ENCODE data around the gene EIF4E2.
A peak's percentile ranks its signal among the peaks of the same experiment; 100 is the strongest.
"Not testable (repeated sequence)": the region's sequence is repeated elsewhere in the genome, so short reads cannot be mapped to it uniquely, and the experiment has no call there.

Gene EIF4E2

GRCh38 chr2:232528746-232529460, 21.6 kb upstream of the EIF4E2 start:
- ATAC-seq, result no peak

GRCh38 chr2:232529806-232530547, 20.5 kb upstream of the EIF4E2 start:
- TF ChIP-seq SNAI2 (CRISPR knock-in tag; IDR thresholded peaks at IDR 0.05), result no peak
- TF ChIP-seq TOX (CRISPR knock-in tag; IDR thresholded peaks at IDR 0.05; ENCODE audit: borderline replicate concordance), result no peak
- no peak for TF ChIP-seq BACH2 (CRISPR knock-in tag; IDR thresholded peaks at IDR 0.05; ENCODE audit: borderline replicate concordance)
- TF ChIP-seq RARB (CRISPR knock-in tag; IDR thresholded peaks at IDR 0.05), result no peak
- TF ChIP-seq, protein P1, sequence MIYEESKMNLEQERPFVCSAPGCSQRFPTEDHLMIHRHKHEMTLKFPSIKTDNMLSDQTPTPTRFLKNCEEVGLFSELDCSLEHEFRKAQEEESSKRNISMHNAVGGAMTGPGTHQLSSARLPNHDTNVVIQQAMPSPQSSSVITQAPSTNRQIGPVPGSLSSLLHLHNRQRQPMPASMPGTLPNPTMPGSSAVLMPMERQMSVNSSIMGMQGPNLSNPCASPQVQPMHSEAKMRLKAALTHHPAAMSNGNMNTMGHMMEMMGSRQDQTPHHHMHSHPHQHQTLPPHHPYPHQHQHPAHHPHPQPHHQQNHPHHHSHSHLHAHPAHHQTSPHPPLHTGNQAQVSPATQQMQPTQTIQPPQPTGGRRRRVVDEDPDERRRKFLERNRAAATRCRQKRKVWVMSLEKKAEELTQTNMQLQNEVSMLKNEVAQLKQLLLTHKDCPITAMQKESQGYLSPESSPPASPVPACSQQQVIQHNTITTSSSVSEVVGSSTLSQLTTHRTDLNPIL (CRISPR knock-in tag; IDR thresholded peaks at IDR 0.05; ENCODE audit: low read depth), result no peak
- no peak for TF ChIP-seq TCF4 (CRISPR knock-in tag; IDR thresholded peaks at IDR 0.05; ENCODE audit: borderline replicate concordance)
- no peak for TF ChIP-seq CSRNP3 (CRISPR knock-in tag; IDR thresholded peaks at IDR 0.05)
- TF ChIP-seq ZNF70 (CRISPR knock-in tag; IDR thresholded peaks at IDR 0.05), result no peak
- TF ChIP-seq ZFP30 (CRISPR knock-in tag; IDR thresholded peaks at IDR 0.05), result no peak
- no peak for TF ChIP-seq ZC3H10 (CRISPR knock-in tag; IDR thresholded peaks at IDR 0.05)
- no peak for ATAC-seq

More at GRCh38 chr2:232528746-232529460, 21.6 kb upstream of the EIF4E2 start:
- TF ChIP-seq ZNF565 (CRISPR knock-in tag; conservative IDR thresholded peaks at IDR 0.05; ENCODE audit: low read depth), result no peak

GRCh38 chr2:232530626-232531260, 19.7 kb upstream of the EIF4E2 start:
- no peak for ATAC-seq
- TF ChIP-seq, protein P1 (CRISPR knock-in tag; IDR thresholded peaks at IDR 0.05; ENCODE audit: low read depth), result no peak
- TF ChIP-seq GLIS3 (CRISPR knock-in tag; IDR thresholded peaks at IDR 0.05) (no peak), ZNF8 (CRISPR knock-in tag; IDR thresholded peaks at IDR 0.05) (no peak), SNAI2 (CRISPR knock-in tag; IDR thresholded peaks at IDR 0.05) (no peak), ZFP30 (CRISPR knock-in tag; IDR thresholded peaks at IDR 0.05) (no peak), ZNF70 (CRISPR knock-in tag; IDR thresholded peaks at IDR 0.05) (no peak), ZFP3 (CRISPR knock-in tag; IDR thresholded peaks at IDR 0.05) (no peak)
- TF ChIP-seq, protein P2, sequence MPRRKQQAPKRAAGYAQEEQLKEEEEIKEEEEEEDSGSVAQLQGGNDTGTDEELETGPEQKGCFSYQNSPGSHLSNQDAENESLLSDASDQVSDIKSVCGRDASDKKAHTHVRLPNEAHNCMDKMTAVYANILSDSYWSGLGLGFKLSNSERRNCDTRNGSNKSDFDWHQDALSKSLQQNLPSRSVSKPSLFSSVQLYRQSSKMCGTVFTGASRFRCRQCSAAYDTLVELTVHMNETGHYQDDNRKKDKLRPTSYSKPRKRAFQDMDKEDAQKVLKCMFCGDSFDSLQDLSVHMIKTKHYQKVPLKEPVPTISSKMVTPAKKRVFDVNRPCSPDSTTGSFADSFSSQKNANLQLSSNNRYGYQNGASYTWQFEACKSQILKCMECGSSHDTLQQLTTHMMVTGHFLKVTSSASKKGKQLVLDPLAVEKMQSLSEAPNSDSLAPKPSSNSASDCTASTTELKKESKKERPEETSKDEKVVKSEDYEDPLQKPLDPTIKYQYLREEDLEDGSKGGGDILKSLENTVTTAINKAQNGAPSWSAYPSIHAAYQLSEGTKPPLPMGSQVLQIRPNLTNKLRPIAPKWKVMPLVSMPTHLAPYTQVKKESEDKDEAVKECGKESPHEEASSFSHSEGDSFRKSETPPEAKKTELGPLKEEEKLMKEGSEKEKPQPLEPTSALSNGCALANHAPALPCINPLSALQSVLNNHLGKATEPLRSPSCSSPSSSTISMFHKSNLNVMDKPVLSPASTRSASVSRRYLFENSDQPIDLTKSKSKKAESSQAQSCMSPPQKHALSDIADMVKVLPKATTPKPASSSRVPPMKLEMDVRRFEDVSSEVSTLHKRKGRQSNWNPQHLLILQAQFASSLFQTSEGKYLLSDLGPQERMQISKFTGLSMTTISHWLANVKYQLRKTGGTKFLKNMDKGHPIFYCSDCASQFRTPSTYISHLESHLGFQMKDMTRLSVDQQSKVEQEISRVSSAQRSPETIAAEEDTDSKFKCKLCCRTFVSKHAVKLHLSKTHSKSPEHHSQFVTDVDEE (CRISPR knock-in tag; IDR thresholded peaks at IDR 0.05), result no peak
- TF ChIP-seq, protein P3, sequence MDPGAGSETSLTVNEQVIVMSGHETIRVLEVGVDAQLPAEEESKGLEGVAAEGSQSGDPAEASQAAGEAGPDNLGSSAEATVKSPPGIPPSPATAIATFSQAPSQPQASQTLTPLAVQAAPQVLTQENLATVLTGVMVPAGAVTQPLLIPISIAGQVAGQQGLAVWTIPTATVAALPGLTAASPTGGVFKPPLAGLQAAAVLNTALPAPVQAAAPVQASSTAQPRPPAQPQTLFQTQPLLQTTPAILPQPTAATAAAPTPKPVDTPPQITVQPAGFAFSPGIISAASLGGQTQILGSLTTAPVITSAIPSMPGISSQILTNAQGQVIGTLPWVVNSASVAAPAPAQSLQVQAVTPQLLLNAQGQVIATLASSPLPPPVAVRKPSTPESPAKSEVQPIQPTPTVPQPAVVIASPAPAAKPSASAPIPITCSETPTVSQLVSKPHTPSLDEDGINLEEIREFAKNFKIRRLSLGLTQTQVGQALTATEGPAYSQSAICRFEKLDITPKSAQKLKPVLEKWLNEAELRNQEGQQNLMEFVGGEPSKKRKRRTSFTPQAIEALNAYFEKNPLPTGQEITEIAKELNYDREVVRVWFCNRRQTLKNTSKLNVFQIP (CRISPR knock-in tag; IDR thresholded peaks at IDR 0.05; ENCODE audit: borderline replicate concordance, low read depth), result no peak

GRCh38 chr2:232532419-232532818, 18.1 kb upstream of the EIF4E2 start:
- ATAC-seq, result no peak; the same call in 2 of the 3 replicates
- TF ChIP-seq ZNF70 (CRISPR knock-in tag; IDR thresholded peaks at IDR 0.05), result peak; percentile 39; the same call in 1 of the 2 replicates
- TF ChIP-seq CSDC2 (CRISPR knock-in tag; IDR thresholded peaks at IDR 0.05), result no peak
- TF ChIP-seq SNAI2 (CRISPR knock-in tag; IDR thresholded peaks at IDR 0.05), result no peak
- TF ChIP-seq ARNTL (CRISPR knock-in tag; IDR thresholded peaks at IDR 0.05; ENCODE audit: borderline replicate concordance, low read depth), result peak; percentile 66; the same call in 1 of the 2 replicates
- TF ChIP-seq TCF4 (CRISPR knock-in tag; IDR thresholded peaks at IDR 0.05; ENCODE audit: borderline replicate concordance), result peak; percentile 41; the same call in 1 of the 2 replicates
- TF ChIP-seq OSR1 (CRISPR knock-in tag; IDR thresholded peaks at IDR 0.05), result no peak

- not testable (repeated sequence) for ATAC-seq
Measured at GRCh38 chr2:232532821-232533220, 17.7 kb upstream of the EIF4E2 start.
